Activated naive CD8-positive, alpha-beta T cell treated with anti-CD3 and anti-CD28 coated beads, Interleukin-2, amount 10 ng/mL, durations not matched to agents 7 days and 5 days (primary cell): ENCODE results near the gene ZFYVE21. TPM values are rescaled to one million over a fixed set of nuclear protein-coding genes. Genes with fewer than 3 reads are reported as not detected.

ENCODE experiments used
- ATAC-seq: fragments of 150-1000 bp; cut with Tn5 transposase; one replicate; pipeline ENCODE4 v1.10.0; 2021; ENCODE audit warnings: low read depth, moderate library complexity
- POLR2A ChIA-PET: fragments of 350-600 bp; sonication (Branson Sonifier 250); formaldehyde crosslinking; loops from one replicate; lab custom pipeline; 2021; ENCODE audit warnings: antibody characterized with exemption; lab: Charles Lee
- DNase-seq: peaks from one replicate; pipeline ENCODE4 v3.0.0; 2021
- H3K27ac Mint-ChIP-seq: one replicate; pipeline ENCODE4 v1.8.0; 2022; ENCODE audit warnings: mild to moderate bottlenecking, mixed read lengths
- H3K27me3 Mint-ChIP-seq: one replicate; pipeline ENCODE4 v1.8.0; 2022; ENCODE audit warnings: mild to moderate bottlenecking, moderate library complexity, mixed read lengths
- H3K36me3 Mint-ChIP-seq: one replicate; pipeline ENCODE4 v1.8.0; 2021; ENCODE audit warnings: mild to moderate bottlenecking, mixed read lengths
- H3K4me1 Mint-ChIP-seq: one replicate; pipeline ENCODE4 v1.8.0; 2021; ENCODE audit warnings: mixed read lengths
- H3K4me3 Mint-ChIP-seq: one replicate; pipeline ENCODE4 v1.8.0; 2022; ENCODE audit warnings: mild to moderate bottlenecking, moderate library complexity, mixed read lengths
- H3K9me3 Mint-ChIP-seq: one replicate; pipeline ENCODE4 v1.8.0; 2021; ENCODE audit warnings: mixed read lengths
- total RNA-seq, 2 experiments: library from RNA; stranded (reverse); gene quantifications; one replicate each; pipeline ENCODE4 v1.2.3, GENCODE V29; 2021

The ZFYVE21 gene
- total RNA-seq, 2 experiments from 2014 or later: 18.5 to 19.5 TPM

DNA sequence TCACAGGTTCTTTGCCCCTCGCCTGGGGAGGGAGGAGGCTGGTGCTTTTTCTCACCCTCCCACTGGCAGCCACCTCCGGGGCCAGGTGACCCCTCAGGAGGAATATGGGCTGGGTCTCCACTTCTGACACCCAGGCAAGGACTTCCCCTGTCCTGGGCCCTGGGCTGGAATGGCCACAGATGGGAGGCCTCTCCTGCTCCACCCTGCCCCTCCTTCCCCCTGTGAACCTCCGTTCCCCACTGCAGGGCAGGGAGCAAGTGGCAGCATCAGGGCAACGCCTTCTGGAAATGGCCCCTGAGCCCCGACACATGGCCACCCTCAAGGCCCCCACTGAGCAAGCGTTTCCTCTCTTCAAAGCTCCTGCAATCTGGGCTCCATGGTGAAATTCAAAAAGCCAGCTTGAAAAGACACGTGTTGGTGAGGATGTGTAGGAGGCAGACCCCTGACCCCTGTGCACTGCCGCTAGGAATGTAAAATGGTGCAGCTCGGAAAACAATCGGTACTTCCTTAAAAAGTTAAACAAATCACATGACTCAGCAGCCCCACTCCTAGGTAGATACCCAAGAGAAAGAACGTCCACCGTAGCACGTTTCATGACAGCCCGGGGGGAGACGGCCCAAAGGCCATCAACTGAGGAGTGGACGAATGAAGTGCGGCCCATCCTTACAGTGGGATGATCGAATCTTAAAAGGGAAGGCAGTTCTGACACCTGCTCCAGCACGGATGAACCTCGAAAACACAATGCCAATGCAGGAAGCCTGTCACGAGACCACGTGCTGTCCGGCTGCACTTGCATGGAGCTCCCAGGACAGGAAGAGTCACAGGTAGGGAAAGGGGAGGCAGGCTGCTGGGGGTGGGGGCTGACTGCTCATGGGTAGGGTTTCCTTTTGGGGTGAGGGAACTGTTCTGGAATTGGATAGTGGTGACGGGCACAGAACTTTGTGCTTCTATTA is 11.9 kb upstream of the ZFYVE21 start:
- peaks cover 8% of the 10 kb centered on the region for H3K36me3 Mint-ChIP-seq
- ATAC-seq (no peak), DNase-seq (no peak)
- peak overlapping the region; percentile 34 for H3K27ac Mint-ChIP-seq
- H3K9me3 Mint-ChIP-seq: no peaks in the 10 kb centered on the region
- peaks cover 2% of the 10 kb centered on the region for H3K4me1 Mint-ChIP-seq
- POLR2A ChIA-PET: interaction anchor here (1.4 kb wide), 1 partner anchor 12 kb away, joined by 3 read pairs; the partner anchor contains the start of genes XRCC3 and ZFYVE21
- H3K27me3 Mint-ChIP-seq: no peaks in the 10 kb centered on the region
- H3K4me3 Mint-ChIP-seq: no peak overlapping the region

DNA sequence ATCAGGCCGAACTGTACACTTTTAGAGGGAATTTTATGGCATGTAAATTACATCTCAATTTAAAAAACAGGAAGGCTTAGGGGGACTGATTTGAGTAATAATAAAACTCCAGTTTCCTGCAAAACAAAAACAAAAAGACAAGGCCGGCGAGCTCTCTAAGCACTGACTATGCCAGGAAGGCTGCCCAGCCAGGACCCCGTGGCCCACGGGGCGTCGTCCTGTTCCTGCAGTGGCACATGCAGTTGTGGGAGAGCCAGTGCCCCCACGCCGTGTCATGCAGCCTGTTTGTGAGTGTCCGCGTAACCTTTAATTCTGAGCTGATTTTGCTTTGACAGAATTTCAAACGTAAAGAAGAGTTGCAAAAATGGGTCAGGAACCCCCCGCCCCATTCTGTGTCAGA is 10.9 kb upstream of the ZFYVE21 start:
- POLR2A ChIA-PET: no interaction called here
- Mint-ChIP-seq H3K27ac (no peak overlapping the region), H3K36me3 (peaks cover 8% of the 10 kb centered on the region)

DNA sequence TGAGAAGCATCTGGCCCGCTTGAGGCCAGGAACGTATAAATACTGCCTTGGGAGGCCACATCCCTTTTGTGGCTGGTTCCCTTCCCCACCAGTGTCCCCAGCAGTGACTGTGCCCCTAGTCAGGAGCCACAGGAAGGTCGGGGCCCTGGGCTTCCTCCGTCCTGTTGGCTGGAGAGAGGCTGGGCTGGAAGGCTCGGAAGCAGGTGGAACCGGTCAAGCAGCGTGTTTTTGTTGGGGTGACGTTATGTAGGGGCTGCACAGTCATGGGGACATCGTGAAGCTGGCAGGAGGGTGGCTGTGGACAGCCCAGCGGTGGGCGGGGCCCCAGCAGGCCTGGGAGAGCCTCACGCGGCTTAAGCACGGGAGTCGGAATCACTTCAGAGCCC is 10.5 kb upstream of the ZFYVE21 start:
- Mint-ChIP-seq H3K27ac (peak overlapping the region; percentile 13), H3K27me3 (no peaks in the 10 kb centered on the region), H3K36me3 (peaks cover 8% of the 10 kb centered on the region), H3K9me3 (no peaks in the 10 kb centered on the region), H3K4me3 (no peak overlapping the region), H3K4me1 (peaks cover 2% of the 10 kb centered on the region)
- POLR2A ChIA-PET: no interaction called here
- DNase-seq (no peak), ATAC-seq (no peak)

More for the DNA sequence above, 10.9 kb upstream of the ZFYVE21 start:
- ATAC-seq: no peak
- no peak overlapping the region for H3K4me3 Mint-ChIP-seq
- no peak for DNase-seq
- no peaks in the 10 kb centered on the region for H3K9me3 Mint-ChIP-seq
- H3K4me1 Mint-ChIP-seq: peaks cover 2% of the 10 kb centered on the region
- no peaks in the 10 kb centered on the region for H3K27me3 Mint-ChIP-seq

DNA sequence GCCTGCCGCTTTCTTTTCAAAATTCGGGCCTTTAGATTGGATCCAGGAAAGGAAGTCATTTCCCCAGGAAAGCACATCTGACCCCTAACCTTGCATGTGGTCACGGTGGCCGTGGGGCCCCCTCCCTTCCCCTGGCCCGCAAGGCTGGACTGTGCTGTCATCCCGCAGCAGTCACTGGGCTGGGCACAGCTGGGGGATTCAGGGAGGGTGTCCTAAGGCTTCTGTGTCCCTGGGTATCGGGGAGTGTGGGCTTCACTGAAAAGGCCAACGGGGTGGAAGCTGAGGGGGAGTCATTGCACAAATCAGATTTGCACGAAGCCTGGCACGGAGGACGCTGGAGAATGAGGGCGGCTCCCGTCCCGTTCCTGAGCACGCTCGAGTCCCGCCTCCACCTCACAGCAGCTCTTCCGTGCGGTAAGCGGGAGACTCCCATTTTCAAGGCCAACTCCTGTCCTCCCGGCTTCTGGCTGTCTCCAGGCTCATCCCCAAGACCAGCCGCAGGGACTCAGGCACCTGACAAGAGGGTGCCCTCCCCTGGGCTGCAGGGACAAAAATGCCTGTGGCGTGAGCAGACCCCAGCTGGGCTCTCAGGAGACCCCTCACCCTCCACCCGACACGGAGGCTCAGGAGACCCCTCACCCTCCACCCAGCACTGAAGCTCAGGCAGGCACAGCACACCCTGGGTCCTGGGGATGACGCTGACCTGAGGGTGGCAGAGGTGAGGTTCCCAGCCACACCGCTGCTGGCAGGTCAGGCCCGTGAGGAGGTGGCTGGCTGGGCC is 9.9 kb upstream of the ZFYVE21 start:
- H3K27me3 Mint-ChIP-seq: no peaks in the 10 kb centered on the region
- no peak for ATAC-seq
- H3K4me3 Mint-ChIP-seq: no peak overlapping the region
- POLR2A ChIA-PET: no interaction called here
- no peak for DNase-seq
- H3K36me3 Mint-ChIP-seq: peaks cover 8% of the 10 kb centered on the region
- no peak overlapping the region for H3K27ac Mint-ChIP-seq
- no peaks in the 10 kb centered on the region for H3K9me3 Mint-ChIP-seq
- H3K4me1 Mint-ChIP-seq: peaks cover 2% of the 10 kb centered on the region

DNA sequence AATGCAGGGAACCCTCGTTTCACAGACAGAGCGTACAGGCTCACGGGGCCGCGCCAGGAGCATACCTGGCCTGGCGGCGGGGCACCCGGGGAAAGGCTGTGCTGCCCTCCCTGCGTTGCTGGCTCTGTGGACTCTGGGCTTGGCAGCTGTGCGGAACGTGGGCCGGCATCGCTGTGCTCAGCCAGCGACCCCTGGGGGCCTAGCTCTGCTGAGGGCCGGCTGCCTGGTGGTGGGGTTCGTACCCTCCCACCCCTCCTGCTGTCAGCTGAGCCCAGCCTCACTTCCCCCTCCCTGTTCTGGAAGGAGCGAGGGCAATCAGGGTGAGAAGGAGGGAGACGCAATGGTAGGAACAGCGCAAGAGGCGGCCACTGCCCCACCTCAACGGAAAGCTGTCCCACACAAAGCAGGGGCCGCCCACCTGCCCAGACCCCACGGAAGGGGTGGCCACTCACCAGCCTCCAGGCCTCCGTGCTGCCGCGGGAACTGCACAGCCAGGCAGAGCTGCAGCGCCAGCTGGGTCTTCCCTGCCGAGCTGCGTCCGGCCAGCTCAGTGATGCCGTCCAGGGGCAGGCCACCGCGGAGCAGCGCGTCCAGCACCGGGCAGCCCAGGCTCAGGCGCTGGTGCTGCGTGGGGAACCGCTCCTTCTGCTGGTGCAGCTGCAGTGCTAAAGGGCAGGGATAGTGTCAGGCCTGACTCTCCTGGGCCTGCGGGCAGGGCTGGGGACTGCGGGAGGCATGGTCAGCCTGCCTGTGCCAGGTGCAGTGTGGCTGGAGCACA is 8.9 kb upstream of the ZFYVE21 start:
- no peak for ATAC-seq
- peaks cover 5% of the 10 kb centered on the region for H3K4me1 Mint-ChIP-seq
- no peak overlapping the region for H3K4me3 Mint-ChIP-seq
- DNase-seq: no peak
- H3K36me3 Mint-ChIP-seq: peaks cover 8% of the 10 kb centered on the region
- H3K27me3 Mint-ChIP-seq: no peaks in the 10 kb centered on the region
- no peaks in the 10 kb centered on the region for H3K9me3 Mint-ChIP-seq
- POLR2A ChIA-PET: no interaction called here
- no peak overlapping the region for H3K27ac Mint-ChIP-seq

DNA sequence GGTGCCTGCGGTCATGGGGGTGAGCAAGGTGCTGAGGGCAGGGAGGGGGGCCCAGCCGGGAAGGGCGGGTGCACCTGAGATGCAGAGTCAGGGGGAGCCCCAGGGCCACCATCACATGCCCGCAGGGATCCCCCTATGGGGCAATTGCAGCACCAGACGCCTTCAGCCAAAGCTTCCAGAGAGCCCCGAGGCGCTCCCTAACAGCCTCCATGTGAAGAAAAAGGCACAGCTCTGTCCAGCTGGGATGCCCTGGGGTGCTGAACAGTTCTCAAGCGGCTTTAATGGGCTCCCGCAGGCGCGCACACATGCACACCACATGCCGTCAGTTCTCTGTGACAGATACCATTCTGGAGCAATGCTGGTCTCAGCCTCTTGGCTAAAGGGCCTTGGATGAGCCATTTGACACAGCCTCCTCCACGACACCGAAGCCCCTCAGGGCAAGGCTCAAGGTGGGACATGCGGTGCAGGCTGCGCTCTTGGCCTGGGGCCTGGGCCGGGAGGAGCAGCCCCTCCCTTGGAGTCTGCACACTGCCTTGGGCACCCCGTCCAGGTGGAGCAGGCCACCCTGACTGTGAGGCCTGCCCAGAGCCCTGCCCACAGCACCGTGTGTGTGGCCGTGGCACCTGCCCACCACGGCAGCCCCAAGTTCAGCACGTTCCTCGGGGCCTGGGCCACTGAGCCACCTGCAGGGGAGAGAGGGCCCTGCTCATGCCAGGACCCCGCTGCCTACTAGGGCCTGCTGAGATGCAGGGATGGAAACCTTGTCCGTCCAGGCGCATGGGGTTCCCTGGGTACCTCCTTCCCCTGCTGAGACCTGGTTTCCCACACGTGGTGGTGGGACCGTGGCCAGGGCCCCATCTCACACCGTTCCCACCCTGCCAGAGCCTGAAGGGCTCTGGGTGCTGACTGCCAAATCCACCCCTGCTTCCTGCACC is 8.0 kb upstream of the ZFYVE21 start:
- DNase-seq: no peak
- Mint-ChIP-seq H3K27ac (no peak overlapping the region), H3K4me3 (no peak overlapping the region), H3K9me3 (no peaks in the 10 kb centered on the region), H3K36me3 (peaks cover 7% of the 10 kb centered on the region), H3K4me1 (peaks cover 8% of the 10 kb centered on the region), H3K27me3 (no peaks in the 10 kb centered on the region)
- no peak for ATAC-seq
- POLR2A ChIA-PET: no interaction called here

DNA sequence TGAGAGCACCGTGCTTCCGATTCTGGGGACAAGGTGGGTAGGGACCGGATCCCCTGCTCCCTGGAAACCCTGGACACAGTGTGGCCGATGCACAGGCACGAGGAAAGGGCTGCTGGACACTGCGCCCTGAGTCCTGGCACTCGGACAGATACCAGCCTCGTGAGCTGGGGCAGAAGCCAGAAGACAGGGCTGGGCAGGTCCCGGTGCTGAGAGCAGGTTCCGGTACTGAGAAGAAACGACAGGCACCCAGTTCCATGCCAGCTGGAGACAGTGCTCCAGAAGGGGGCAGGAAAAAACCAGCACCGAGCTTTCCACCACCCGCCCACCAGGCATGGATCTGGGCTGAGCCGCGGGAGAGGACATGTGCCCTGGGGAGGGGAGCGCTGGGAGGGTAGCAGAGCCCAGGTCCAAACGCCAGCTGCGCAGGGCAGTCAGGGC is 6.8 kb upstream of the ZFYVE21 start:
- DNase-seq: no peak
- Mint-ChIP-seq H3K9me3 (no peaks in the 10 kb centered on the region), H3K27ac (no peak overlapping the region), H3K36me3 (peaks cover 6% of the 10 kb centered on the region), H3K4me1 (peaks cover 20% of the 10 kb centered on the region), H3K27me3 (no peaks in the 10 kb centered on the region), H3K4me3 (no peak overlapping the region)
- no peak for ATAC-seq
- POLR2A ChIA-PET: no interaction called here

DNA sequence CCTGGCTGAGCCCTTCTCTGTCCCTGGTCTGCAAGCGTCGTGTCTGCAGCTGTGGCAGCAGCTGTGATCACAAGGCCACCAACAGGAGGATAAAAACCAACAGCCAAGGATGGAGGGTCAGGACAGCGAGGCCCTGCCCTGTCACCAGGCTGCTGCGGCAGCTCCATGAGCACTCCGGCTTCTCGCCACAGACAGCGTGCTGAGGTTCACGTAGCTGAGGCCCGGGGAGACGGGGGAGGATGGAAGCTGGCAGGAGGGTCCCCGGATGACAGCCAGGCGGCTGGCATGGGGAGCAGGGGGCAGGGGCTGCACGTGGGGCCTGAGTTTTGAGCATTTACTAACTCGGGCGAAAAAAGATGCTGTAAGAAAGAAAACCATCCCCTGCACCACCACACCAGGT is 5.8 kb upstream of the ZFYVE21 start:
- Mint-ChIP-seq H3K4me1 (peaks cover 27% of the 10 kb centered on the region), H3K27ac (no peak overlapping the region), H3K4me3 (no peak overlapping the region), H3K36me3 (peaks cover 6% of the 10 kb centered on the region), H3K27me3 (no peaks in the 10 kb centered on the region), H3K9me3 (no peaks in the 10 kb centered on the region)
- DNase-seq (no peak), ATAC-seq (no peak)
- POLR2A ChIA-PET: no interaction called here

DNA sequence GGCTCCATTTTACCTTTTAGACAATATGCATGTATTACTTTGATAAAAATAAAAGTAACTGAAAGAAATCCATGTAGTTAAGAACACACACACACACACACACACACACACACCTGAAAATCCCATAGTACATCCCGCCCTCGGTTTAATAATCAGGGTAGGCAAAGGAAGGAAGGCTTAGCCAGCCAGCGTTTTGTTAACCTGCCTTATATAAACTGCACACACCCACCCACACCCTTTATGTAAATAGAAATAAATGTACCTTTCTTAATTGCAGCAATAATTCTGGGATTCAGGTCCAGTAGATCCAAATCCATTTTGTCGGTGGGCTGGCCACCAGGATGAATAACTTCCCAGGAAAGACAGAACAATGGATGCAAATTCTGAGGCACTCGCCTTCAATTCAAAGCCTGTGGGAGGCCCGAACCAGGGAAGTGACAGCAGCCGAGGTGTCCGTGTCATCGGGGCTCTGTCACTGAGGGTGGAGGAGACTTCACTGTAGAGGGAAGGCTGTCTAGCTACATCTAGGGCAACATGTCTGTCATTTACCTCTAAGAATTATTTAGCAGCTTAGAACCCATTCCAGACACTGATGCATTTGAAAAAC is 4.7 kb upstream of the ZFYVE21 start:
- Mint-ChIP-seq H3K36me3 (peaks cover 8% of the 10 kb centered on the region), H3K27me3 (no peaks in the 10 kb centered on the region), H3K4me3 (no peak overlapping the region), H3K4me1 (peaks cover 25% of the 10 kb centered on the region), H3K27ac (peak overlapping the region; percentile 25), H3K9me3 (no peaks in the 10 kb centered on the region)
- ATAC-seq: no peak
- DNase-seq: no peak
- POLR2A ChIA-PET: no interaction called here

DNA sequence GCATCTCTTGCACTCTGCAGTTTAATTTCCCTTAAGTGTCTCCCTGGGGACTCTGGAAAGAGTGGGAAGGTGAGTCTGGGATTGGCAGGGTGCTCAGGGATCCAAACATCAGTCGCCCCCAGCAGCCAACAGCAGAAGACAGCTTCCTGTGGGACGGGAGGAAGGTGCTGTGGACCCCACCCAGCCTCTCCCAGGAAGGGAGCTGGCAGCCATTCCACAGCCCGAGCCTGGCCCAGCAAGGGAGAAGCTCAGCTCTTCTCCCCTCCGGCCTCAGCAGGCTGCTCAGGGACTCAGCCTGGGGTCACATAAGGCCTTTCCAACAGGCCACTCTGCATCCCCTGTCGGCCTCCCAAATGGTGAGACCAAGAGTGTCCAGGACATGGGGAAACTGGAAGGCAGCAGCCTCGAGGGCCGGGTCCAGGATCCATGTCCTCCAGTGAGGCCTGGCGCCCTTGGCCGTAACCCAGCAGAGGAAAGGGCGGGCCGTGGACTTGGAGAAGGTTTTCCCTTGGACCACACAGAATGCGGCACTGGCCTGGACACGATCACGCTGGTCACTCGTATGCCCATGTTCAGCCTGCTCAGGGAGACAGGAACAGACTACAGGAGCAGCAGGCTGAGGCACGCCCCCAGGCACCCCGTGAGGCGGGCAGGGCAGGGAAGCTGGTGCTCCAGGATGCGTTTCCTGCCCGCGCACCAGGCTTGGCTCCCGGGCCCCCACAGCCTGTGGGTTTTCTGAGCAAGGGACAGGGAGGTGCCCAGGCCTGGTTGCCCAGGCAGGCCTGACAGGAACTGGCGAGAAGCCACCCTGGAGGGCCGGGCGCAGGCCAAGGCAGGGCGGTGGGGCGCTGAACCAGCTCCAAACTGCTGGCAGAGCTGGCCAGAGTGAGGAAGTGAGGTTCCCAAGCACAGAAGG is 3.8 kb upstream of the ZFYVE21 start:
- POLR2A ChIA-PET: no interaction called here
- peaks cover 26% of the 10 kb centered on the region for H3K4me1 Mint-ChIP-seq

DNA sequence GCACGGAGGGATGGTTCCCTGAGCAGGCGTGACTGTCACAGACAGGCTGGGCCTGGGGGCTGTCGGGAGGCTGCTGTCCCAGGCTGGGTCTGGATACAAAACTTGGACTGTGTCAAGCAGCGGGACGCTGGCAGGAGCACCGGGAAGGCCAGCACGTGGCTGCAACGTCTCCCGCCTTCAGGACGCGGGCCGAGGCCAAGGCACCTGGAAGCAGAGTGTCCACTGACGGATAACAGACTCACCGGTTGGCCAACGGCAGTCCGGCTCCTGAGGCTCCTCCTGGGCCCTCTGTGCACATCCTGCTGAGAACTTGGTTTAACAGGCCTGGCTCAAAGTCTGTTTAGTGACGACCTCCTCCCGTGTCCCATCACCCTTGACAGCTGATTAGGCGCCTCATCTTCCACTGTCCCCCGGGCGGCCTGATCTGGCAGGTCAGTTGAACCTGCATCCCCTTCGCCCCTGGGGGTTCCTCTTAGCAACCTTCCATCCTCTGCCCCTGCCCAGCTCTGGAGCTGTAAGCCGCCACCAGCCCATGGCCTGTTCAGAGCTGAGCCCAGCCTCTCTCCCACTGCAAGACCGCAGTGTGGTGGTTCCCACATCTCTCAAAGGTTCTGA is 2.9 kb upstream of the ZFYVE21 start:
- H3K36me3 Mint-ChIP-seq: peaks cover 8% of the 10 kb centered on the region
- no peaks in the 10 kb centered on the region for H3K9me3 Mint-ChIP-seq
- no peaks in the 10 kb centered on the region for H3K27me3 Mint-ChIP-seq
- peak overlapping the region; percentile 15 for H3K4me3 Mint-ChIP-seq
- POLR2A ChIA-PET: no interaction called here
- peaks cover 33% of the 10 kb centered on the region for H3K4me1 Mint-ChIP-seq
- ATAC-seq (no peak), DNase-seq (no peak)
- peak overlapping the region; percentile 71 for H3K27ac Mint-ChIP-seq

More for the DNA sequence above, 3.8 kb upstream of the ZFYVE21 start:
- H3K27ac Mint-ChIP-seq: no peak overlapping the region
- ATAC-seq: no peak
- H3K27me3 Mint-ChIP-seq: no peaks in the 10 kb centered on the region
- no peak overlapping the region for H3K4me3 Mint-ChIP-seq
- peaks cover 8% of the 10 kb centered on the region for H3K36me3 Mint-ChIP-seq
- no peaks in the 10 kb centered on the region for H3K9me3 Mint-ChIP-seq
- DNase-seq: no peak
